HepG2 (cell line): ENCODE measurements around the gene TMTC2. TPM values are rescaled to one million over a fixed set of nuclear protein-coding genes. Genes with fewer than 3 reads are reported as not detected.

Source experiments
- FOXK2 ChIP-seq: fragments of 450-650 bp; IDR thresholded peaks from 2 replicates; pipeline ENCODE4 v1.6.1; 2016
- KLF6 ChIP-seq: IDR thresholded peaks from 2 replicates; pipeline ENCODE4 v1.8.0; 2016; ENCODE audit warnings: missing biosample characterization, missing genetic modification reagents
- NPAS2 ChIP-seq: sonication (generic); formaldehyde crosslinking; IDR thresholded peaks from 2 replicates; pipeline ENCODE4 v1.8.0; 2022; ENCODE audit warnings: mild to moderate bottlenecking, missing genetic modification reagents, borderline replicate concordance
- RXRB ChIP-seq: IDR thresholded peaks from 2 replicates; pipeline ENCODE4 v1.6.1; 2016; ENCODE audit warnings: borderline replicate concordance, missing genetic modification reagents, missing compliant biosample characterization
- TEAD3 ChIP-seq: optimal IDR thresholded peaks from 2 replicates; pipeline ENCODE3; 2016; ENCODE audit warnings: borderline replicate concordance
- TGIF2 ChIP-seq: IDR thresholded peaks from 2 replicates; pipeline ENCODE4 v1.6.1; 2016; ENCODE audit warnings: control low read depth, missing compliant biosample characterization
- ZBTB49 ChIP-seq: sonication (generic); formaldehyde crosslinking; IDR thresholded peaks from 2 replicates; pipeline ENCODE4 v1.4.0; 2020; ENCODE audit warnings: missing genetic modification reagents, borderline replicate concordance
- ZNF138 ChIP-seq: sonication (generic); formaldehyde crosslinking; IDR thresholded peaks from 2 replicates; pipeline ENCODE4 v1.5.0; 2020; ENCODE audit warnings: mild to moderate bottlenecking, low read depth, missing genetic modification reagents
- ZNF431 ChIP-seq: sonication (generic); formaldehyde crosslinking; IDR thresholded peaks from 2 replicates; pipeline ENCODE4 v1.9.0; 2022; ENCODE audit warnings: missing genetic modification reagents, low read depth, mild to moderate bottlenecking, borderline replicate concordance
- ZNF558 ChIP-seq: sonication (generic); formaldehyde crosslinking; IDR thresholded peaks from 2 replicates; pipeline ENCODE4 v1.9.0; 2022; ENCODE audit warnings: mild to moderate bottlenecking, missing genetic modification reagents, borderline replicate concordance
- ZNF800 ChIP-seq: sonication (generic); formaldehyde crosslinking; IDR thresholded peaks from 2 replicates; pipeline ENCODE4 v1.4.0; 2020; ENCODE audit warnings: missing genetic modification reagents
- ZSCAN22 ChIP-seq: sonication (generic); formaldehyde crosslinking; IDR thresholded peaks from 2 replicates; pipeline ENCODE4 v1.4.0; 2020; ENCODE audit warnings: mild to moderate bottlenecking, missing genetic modification reagents
- polyA plus RNA-seq, 8 experiments: library from polyadenylated mRNA; depleted of rRNA in 3 of 8; stranded (reverse) in 7 of 8; unstranded in 1 of 8; fragments of >200 nt; fragmentation: Illumina TruSeq in 4 of 8; extraction: Trizol in 4 of 8; gene quantifications; 2 replicates each; pipeline versions ENCODE4 v1.2.1 to v1.2.3, GENCODE V29; 2011 to 2016; ENCODE audit warnings: low read depth in 4 of 8, missing spikeins in 1 of 8, mixed read lengths in 1 of 8; ENCODE audit not compliant: insufficient read depth in 1 of 8
- total RNA-seq, 5 experiments: library from RNA; depleted of rRNA; stranded (reverse); fragments of >200 nt; fragmentation: Illumina TruSeq; extraction: Trizol; gene quantifications; 2 replicates each; pipeline ENCODE4 v1.2.3, GENCODE V29; 2016; ENCODE audit warnings: low read depth in 1 of 5

Gene TMTC2
- total and polyA plus RNA-seq, 2 of the 13 experiments (the other 11 are each of a cell fraction or from before 2014, with no cell fraction given) = 0.55 to 0.63 TPM

DNA sequence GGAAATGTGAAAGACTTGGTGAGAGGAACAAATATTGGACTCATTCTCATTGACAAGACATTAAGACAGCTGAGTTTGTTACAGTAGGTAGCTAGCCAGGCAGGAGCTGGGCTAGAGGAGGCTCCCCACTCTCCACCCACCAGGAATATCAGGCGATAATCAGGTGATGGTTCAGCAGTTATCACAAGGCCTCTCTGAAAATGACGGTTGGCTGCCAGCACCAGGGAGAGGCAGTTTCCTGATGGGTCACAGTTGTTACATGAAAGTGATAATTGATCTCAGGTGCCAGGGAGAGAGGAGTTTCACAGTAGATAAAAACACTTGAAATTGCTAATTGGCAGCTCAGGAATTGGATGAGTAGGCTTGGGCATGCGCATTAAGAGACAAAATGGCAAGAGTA is 116.5 kb downstream of the TMTC2 start (continued):
- TF ChIP-seq ZNF138 (CRISPR knock-in tag) (no peak), FOXK2 (no peak), TGIF2 (CRISPR knock-in tag) (no peak), ZNF431 (CRISPR knock-in tag) (no peak), TEAD3 (CRISPR knock-in tag) (no peak), ZBTB49 (CRISPR knock-in tag) (no peak), NPAS2 (CRISPR knock-in tag) (no peak), KLF6 (no peak), ZSCAN22 (CRISPR knock-in tag) (no peak), RXRB (CRISPR knock-in tag) (no peak), ZNF558 (CRISPR knock-in tag) (no peak), ZNF800 (CRISPR knock-in tag) (no peak)
